AG09309 (cell line): ENCODE data around the gene ZNF491.

Experiments used
- DNase-seq: peaks from one replicate; pipeline ENCODE4 v3.0.0-alpha.2; 2010; ENCODE audit warnings: low read depth
- H3K4me3 ChIP-seq: 2 replicates; pipeline ENCODE4 v1.5.1; 2011; ENCODE audit warnings: mild to moderate bottlenecking, low read depth, low read length, moderate library complexity; ENCODE audit not compliant: control insufficient read depth
- TF ChIP-seq, protein P1 (sequence below): IDR thresholded peaks from 2 replicates; pipeline ENCODE4 v1.5.1; 2011; ENCODE audit warnings: mild to moderate bottlenecking, low read depth, low read length, inconsistent platforms; ENCODE audit not compliant: insufficient read depth, control insufficient read depth; ENCODE audit errors: missing control alignments

The ZNF491 gene

DNA sequence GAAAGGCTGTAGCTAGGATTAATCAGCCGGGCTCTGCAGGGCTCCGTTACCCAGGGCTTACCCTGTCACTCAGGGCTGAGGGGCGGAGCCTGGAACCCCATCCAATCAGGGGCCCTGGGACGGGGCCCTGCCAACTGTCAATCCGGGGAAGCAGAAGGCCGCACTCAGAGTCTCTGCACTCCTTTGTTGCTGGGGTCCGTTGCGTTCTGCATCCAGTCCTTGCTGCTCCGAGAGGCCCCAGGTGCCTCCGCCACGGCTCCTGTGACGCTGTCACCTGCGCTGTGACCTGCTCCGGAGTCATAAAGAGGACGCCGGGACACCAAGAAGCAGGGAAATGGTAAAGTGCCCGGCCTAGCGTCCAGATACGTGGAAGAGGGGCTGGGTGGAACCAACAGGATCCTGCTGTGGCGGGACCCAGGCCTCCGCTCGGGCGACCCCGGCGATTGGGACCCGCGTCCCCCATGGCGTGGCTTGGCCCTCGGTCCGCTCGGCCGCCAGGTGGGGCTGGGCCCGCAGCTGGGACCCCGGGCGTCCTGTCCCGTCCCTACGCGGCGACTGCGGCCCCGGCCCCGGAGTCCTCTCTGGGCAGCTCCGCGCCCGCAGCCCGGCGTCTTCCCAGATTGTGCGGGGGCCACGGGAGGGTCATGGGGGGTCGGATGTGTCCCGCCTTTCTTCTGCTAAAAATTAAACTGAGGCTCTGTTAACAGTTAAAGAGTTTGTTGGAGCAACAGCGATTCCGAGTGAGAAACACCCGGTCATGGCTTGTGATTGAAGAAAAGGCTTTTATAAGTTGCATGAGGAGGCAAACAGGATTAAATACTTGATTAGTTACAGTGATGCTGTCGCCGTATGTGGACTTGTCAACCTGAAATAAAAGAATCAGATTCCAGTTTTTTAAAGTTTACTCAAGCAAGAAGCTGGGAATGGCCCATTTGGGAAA lies at the start of gene ZNF491:
Gene ZNF491 (plus strand): TSS at position 133 of the 940 bp plus-strand sequence. CDS start 7,431 bp downstream, outside the sequence.
- H3K4me3 ChIP-seq = peak within 1 kb of the TSS; percentile 62
- peak; percentile 56 for DNase-seq
- TF ChIP-seq, protein P1, sequence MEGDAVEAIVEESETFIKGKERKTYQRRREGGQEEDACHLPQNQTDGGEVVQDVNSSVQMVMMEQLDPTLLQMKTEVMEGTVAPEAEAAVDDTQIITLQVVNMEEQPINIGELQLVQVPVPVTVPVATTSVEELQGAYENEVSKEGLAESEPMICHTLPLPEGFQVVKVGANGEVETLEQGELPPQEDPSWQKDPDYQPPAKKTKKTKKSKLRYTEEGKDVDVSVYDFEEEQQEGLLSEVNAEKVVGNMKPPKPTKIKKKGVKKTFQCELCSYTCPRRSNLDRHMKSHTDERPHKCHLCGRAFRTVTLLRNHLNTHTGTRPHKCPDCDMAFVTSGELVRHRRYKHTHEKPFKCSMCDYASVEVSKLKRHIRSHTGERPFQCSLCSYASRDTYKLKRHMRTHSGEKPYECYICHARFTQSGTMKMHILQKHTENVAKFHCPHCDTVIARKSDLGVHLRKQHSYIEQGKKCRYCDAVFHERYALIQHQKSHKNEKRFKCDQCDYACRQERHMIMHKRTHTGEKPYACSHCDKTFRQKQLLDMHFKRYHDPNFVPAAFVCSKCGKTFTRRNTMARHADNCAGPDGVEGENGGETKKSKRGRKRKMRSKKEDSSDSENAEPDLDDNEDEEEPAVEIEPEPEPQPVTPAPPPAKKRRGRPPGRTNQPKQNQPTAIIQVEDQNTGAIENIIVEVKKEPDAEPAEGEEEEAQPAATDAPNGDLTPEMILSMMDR = peak; percentile 22

DNA sequence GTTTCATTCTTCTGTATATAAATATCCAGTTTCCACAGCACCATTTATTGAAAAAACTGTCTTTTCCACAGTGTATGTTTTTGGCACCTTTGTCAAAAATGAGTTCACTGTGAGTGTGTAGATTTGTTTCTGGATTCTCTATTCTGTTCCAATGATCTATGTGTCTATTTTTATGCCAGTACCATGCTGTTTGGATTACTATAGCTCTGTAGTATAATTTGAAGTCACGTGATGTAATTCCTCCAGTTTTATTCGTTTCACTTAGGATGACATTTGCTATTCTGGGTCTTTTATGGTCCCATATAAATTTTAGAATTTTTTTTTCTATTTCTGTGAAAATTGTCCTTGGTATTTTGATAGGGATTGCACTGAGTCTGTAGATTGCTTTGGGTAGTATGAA lies 48.6 kb upstream of the ZNF491 start:
- DNase-seq = no peak
- no peak overlapping the region for H3K4me3 ChIP-seq
- TF ChIP-seq, protein P1 = no peak

DNA sequence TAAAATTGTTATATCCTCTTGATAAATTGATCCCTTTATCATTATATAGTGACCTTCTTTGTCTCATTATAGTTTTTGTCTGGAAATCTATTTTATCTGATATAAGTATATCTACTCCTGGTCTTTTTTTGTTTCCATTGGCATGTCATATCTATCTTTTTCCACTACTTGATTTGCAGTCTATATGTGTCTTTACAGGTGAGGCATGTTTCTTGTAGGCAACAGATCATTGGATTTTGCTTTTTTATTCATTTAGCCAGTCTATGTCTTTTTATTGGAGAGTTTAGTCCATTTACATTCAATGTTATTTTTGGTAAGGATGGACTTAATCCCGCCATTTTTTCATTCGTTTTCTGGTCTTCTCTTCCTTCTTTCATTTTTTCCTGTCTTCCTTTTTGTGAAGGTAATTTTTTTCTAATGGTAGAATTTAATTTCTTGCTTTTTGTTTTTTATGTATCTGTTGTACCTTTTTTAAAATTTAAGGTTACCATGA lies 46.0 kb upstream of the ZNF491 start:
- H3K4me3 ChIP-seq = no peak overlapping the region
- TF ChIP-seq, protein P1 = no peak
- no peak for DNase-seq

DNA sequence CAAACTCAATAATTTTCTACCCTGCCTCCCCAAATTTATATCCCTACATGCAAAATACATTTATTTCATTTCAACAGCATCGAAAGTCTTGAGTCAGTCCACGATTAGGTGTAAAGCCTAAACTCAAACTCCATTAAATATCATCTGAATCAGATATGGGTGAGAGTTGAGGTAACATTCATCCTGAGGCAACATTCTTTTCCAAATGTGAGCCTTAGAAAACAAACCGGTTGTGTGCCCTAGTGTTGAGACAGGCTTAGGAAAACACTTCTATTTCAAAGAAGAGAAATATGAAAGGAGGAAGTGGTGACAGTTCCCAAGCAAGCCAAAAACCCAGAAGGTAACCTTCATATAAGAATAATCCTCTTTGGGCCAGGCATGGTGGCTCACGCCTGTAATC lies 43.7 kb upstream of the ZNF491 start:
- TF ChIP-seq, protein P1 = no peak
- H3K4me3 ChIP-seq = no peak overlapping the region
- no peak for DNase-seq

DNA sequence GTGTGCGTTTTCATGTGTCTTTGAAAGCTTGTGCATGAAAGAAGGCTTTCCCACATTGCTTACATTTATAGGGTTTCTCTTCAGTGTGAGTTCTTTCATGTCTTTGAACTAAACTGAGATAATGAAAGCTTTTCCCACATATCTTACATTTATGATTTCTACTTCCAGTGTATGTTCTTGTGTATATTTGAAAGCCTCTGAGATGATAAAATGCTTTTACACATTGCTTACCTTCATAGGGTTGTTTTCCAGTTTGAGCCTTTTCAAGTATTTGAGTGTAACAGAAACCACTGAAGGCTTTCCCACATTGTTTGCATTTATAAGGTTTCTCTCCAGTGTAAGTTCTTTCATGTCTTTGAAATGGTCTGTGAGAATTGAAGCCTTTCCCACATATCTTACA lies 41.4 kb upstream of the ZNF491 start:
- TF ChIP-seq, protein P1 = no peak
- no peak overlapping the region for H3K4me3 ChIP-seq
- DNase-seq = no peak

DNA sequence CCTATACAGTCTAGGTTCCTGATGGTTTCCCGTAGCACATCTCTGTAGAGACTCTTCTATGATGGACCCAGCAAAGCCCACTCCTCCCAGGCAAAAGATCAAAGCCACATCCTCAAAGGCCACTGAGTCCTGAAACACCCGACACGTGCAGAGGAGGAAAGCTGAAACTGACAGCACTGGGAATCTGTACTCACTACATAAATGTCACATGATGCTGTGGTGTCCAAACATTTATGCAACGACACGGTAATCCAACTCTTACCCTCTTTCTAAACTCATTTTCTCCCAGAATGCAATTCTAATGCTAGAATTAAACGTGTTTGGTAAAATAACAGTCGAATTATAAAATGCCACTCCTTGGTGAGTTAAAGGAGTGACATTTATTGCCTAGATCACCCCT lies 38.5 kb upstream of the ZNF491 start:
- no peak for DNase-seq
- no peak overlapping the region for H3K4me3 ChIP-seq
- TF ChIP-seq, protein P1 = no peak
